Neutrophil (primary cell): ENCODE results near the gene TRIM41.

Source experiments
- H3K27ac ChIP-seq: fragments of 200-600 bp; sonication (generic); 2 replicates; pipeline ENCODE4 v1.5.1; 2016; ENCODE audit warnings: mild to moderate bottlenecking, moderate library complexity
- H3K27me3 ChIP-seq: fragments of 200-600 bp; sonication (generic); 2 replicates; pipeline ENCODE4 v1.6.0; 2016; ENCODE audit warnings: mild to moderate bottlenecking
- H3K36me3 ChIP-seq: fragments of 200-600 bp; sonication (generic); 2 replicates; pipeline ENCODE4 v1.5.1; 2017
- H3K4me1 ChIP-seq, 2 experiments: fragments of 200-600 bp in 1 of 2; sonication (generic) in 1 of 2; 1 replicate in 1 of 2; 2 replicates in 1 of 2; pipeline versions ENCODE4 v1.5.1 to v1.6.1; 2013 to 2016; ENCODE audit warnings: low read depth in 1 of 2, low read length in 1 of 2, mild to moderate bottlenecking in 1 of 2, moderate library complexity in 1 of 2; ENCODE audit not compliant: control insufficient read depth in 1 of 2, insufficient read depth in 1 of 2
- H3K4me3 ChIP-seq, 2 experiments: fragments of 200-600 bp in 1 of 2; sonication (generic) in 1 of 2; 1 replicate in 1 of 2; 2 replicates in 1 of 2; pipeline ENCODE4 v1.5.1; 2013 to 2016; ENCODE audit warnings: low read depth in 1 of 2, low read length in 1 of 2, mild to moderate bottlenecking in 1 of 2, moderate library complexity in 1 of 2
- H3K9me3 ChIP-seq: fragments of 200-600 bp; sonication (generic); 2 replicates; pipeline ENCODE4 v1.5.1; 2016
- TF ChIP-seq, protein P1 (sequence below): fragments of 200-600 bp; sonication (generic); IDR thresholded peaks from 2 replicates; pipeline ENCODE4 v1.5.1; 2016; ENCODE audit warnings: antibody characterized with exemption

The TRIM41 gene

DNA sequence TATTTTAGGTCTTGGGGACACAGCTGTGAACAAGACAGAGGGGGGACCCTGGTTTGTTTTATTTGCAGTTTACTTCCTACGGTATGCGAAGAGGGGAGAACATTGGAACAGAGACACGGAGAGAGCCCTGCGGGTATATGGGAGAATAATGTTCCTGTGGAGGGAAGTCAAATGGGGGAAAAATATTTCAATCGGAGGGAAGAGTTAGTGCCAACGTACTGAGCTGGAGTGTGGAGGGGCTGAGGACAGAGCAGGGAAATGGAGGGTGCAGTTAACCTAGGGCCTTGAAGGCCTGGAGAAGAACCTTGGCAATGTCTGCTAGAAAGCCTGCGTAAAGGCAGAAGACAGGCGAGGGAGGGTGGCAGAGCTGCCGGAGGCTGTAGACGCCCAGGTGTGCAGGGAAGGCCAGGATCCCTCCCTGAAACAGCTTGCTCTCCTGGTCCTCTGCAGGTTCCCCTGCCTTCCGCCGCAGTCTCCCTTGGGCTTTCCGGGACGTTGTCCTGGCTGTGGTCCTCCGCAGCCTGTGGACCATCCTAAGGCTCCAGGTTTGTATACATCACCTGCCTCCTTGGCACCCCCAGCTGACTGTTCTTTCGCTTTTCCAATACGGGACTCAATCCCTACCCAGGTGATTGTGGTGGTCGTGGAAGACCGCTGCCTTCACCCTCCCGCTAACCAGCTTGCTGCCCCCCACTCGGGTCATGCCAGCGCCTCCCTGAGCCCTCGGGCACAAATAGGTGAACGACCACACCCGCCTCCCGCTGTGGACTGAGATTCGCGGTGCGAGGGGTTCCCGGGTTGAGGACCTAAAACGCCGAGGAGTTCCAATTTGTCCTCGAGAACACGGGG is 22.6 kb downstream of the TRIM41 start:
- peak overlapping the region; percentile 90 to 91 for H3K4me3 ChIP-seq
- H3K27me3 ChIP-seq: no peaks in the 10 kb centered on the region
- H3K27ac ChIP-seq: peak overlapping the region; percentile 86
- TF ChIP-seq, protein P1, sequence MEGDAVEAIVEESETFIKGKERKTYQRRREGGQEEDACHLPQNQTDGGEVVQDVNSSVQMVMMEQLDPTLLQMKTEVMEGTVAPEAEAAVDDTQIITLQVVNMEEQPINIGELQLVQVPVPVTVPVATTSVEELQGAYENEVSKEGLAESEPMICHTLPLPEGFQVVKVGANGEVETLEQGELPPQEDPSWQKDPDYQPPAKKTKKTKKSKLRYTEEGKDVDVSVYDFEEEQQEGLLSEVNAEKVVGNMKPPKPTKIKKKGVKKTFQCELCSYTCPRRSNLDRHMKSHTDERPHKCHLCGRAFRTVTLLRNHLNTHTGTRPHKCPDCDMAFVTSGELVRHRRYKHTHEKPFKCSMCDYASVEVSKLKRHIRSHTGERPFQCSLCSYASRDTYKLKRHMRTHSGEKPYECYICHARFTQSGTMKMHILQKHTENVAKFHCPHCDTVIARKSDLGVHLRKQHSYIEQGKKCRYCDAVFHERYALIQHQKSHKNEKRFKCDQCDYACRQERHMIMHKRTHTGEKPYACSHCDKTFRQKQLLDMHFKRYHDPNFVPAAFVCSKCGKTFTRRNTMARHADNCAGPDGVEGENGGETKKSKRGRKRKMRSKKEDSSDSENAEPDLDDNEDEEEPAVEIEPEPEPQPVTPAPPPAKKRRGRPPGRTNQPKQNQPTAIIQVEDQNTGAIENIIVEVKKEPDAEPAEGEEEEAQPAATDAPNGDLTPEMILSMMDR: no peak
- no peaks in the 10 kb centered on the region for H3K9me3 ChIP-seq
- H3K4me1 ChIP-seq: peaks cover 62 to 73% of the 10 kb centered on the region in 2 experiments
- peaks cover 15% of the 10 kb centered on the region for H3K36me3 ChIP-seq

DNA sequence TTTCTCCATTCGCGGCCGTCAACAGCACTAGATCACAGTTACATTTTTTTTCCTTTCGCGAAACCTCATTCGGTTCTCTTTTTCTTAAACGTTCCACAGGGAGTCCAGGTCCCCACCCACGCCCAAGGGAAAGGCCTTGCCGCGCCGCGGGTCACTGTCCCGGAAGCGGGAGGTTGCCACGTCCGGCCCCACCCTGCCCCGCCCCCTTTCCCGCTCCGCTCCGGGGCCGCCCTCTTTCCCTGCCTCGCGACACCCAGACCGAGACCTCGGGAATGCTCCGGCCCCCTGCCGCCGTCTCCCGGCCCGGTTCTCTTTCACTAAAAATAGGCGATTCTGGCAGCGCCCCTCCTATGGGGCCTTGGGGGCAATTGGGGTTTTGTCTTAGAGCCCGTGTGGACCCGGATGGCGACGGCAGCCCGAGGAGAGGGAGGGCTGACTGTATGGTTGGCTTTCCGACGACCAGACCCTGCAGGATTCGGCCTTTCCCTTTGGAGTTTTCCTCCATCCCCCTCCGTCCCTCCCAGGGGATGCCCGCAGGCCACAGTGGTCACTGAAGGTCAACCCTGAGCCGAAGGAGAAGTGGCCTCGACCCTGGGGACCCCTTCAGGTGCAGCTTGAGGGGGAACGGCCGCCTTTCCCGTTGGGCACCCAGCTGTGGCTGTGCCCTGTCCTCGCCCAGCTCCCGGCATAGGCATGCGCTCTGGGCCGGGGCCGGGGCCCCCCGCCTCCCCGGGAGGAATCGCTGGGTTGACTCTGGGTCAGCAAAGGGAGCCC is 23.4 kb downstream of the TRIM41 start:
- H3K36me3 ChIP-seq: peaks cover 8% of the 10 kb centered on the region
- no peaks in the 10 kb centered on the region for H3K9me3 ChIP-seq
- peaks cover 59 to 70% of the 10 kb centered on the region in 2 experiments for H3K4me1 ChIP-seq
- peak overlapping the region; percentile 86 for H3K27ac ChIP-seq
- no peaks in the 10 kb centered on the region for H3K27me3 ChIP-seq
- peak overlapping the region; percentile 90 to 91 for H3K4me3 ChIP-seq
- TF ChIP-seq, protein P1: no peak

DNA sequence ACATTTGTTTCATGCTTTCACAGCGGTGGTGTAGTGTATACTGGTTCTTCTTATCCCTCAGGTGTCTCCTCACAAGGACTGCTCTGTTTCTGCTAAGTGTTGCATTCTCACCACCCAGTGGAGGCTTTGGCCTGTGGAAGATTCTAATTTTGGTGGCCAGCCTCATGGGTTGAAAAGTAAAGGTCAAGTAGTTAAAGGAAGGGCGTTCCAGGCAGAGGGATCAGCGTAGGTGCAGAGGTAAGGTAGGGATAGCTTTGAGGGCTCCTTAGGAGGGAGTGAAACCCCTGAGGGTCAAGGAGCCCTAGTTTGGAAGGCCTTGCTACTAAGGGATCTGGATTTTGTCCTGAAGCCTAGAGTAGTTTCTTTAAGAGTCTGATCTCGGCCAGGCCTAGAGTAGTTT is 25.2 kb downstream of the TRIM41 start:
- Histone ChIP-seq H3K4me1 (peaks cover 43 to 52% of the 10 kb centered on the region in 2 experiments), H3K9me3 (no peaks in the 10 kb centered on the region), H3K4me3 (no peak overlapping the region), H3K36me3 (peaks cover 5% of the 10 kb centered on the region), H3K27ac (peak overlapping the region; percentile 55), H3K27me3 (no peaks in the 10 kb centered on the region)
- TF ChIP-seq, protein P1: no peak

DNA sequence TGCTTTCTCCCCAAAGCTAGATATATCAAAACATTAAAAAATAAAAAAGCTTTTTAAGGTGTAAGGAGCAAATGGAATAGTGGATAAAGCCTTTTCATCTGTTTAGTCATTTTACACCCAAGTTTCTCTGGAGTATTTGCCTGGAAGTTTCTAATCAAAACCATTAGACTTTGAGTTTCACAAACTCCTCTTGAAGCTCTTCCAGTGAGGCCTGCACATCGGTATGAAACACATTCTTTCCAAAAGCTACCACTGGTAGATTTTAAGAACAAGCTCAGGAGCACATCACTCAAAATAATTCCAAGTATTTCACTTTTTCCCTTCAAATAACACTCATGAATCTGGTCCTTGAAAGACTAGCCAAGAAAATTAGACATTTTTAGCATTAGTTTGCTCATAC is 32.2 kb downstream of the TRIM41 start:
- Histone ChIP-seq H3K4me1 (peaks cover 29 to 32% of the 10 kb centered on the region in 2 experiments), H3K36me3 (peaks cover 19% of the 10 kb centered on the region), H3K27me3 (no peaks in the 10 kb centered on the region), H3K9me3 (no peaks in the 10 kb centered on the region), H3K27ac (no peak overlapping the region), H3K4me3 (no peak overlapping the region)
- TF ChIP-seq, protein P1: no peak

DNA sequence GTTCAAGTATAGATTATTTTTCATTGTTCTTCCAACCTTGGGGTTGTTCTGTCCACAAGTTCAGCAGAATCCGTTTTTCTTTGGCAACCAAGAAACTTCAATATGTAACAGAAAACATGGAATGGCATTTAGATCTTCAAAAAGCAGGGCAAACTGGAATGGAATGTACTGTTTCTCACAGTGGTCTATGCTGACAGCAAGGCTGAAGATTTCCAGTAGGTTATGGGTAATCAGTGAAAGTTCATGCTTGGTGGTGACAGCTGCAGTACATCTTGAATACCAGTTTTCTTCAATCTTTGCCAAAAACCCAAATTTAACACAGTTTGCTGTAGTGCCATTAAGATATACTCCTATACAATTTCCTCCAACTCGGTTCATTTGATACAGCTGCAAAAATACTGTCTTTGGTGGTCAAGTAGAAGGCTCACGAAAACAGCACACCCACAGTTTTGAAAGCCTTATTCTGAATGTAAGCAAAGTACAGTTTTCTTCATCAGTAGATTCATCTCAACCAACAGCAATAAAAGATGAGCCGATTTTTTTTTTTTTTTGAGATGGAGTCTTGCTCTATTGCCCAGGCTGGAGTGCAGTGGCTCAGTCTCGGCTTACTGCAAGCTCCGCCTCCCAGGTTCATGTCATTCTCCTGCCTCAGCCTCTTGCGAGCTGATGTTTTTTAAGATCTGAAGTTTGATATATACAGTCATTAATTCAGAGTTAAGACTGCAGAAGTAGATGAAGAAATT is 32.9 kb downstream of the TRIM41 start:
- no peak overlapping the region for H3K27ac ChIP-seq
- H3K4me1 ChIP-seq: peaks cover 35 to 38% of the 10 kb centered on the region in 2 experiments
- no peaks in the 10 kb centered on the region for H3K9me3 ChIP-seq
- peaks cover 19% of the 10 kb centered on the region for H3K36me3 ChIP-seq
- H3K4me3 ChIP-seq: no peak overlapping the region
- H3K27me3 ChIP-seq: no peaks in the 10 kb centered on the region
- TF ChIP-seq, protein P1: no peak
